KMS-11 (cell line): ENCODE results near the gene YEATS2.

ENCODE experiments used
- H2AFZ ChIP-seq: fragments of 200-600 bp; sonication (generic); 2 replicates; pipeline ENCODE4 v1.6.1; 2016; ENCODE audit warnings: antibody characterized with exemption, mixed run types, low read depth
- H3K27ac ChIP-seq: fragments of 200-600 bp; sonication (generic); 2 replicates; pipeline ENCODE4 v1.6.1; 2016; ENCODE audit warnings: mild to moderate bottlenecking, mixed run types
- H3K27me3 ChIP-seq: fragments of 200-600 bp; sonication (generic); 2 replicates; pipeline ENCODE4 v1.6.1; 2017; ENCODE audit warnings: mild to moderate bottlenecking, low read depth, mixed run types, moderate library complexity; ENCODE audit not compliant: insufficient read depth
- H3K36me3 ChIP-seq: fragments of 200-600 bp; sonication (generic); 2 replicates; pipeline ENCODE4 v1.6.1; 2017; ENCODE audit warnings: mild to moderate bottlenecking, mixed run types; ENCODE audit not compliant: insufficient read depth
- H3K4me1 ChIP-seq: fragments of 200-600 bp; sonication (generic); 2 replicates; pipeline ENCODE4 v1.6.1; 2016; ENCODE audit warnings: mild to moderate bottlenecking, low read depth, mixed run types; ENCODE audit not compliant: poor library complexity, severe bottlenecking
- H3K4me2 ChIP-seq: fragments of 200-600 bp; sonication (generic); 2 replicates; pipeline ENCODE4 v1.7.0; 2016; ENCODE audit warnings: mild to moderate bottlenecking, mixed run types
- H3K4me3 ChIP-seq: fragments of 200-600 bp; sonication (generic); IDR thresholded peaks from 2 replicates; pipeline ENCODE4 v1.6.1; 2017; ENCODE audit warnings: low read depth, low read length, mixed read lengths; ENCODE audit not compliant: insufficient read depth
- H3K79me2 ChIP-seq: fragments of 200-600 bp; sonication (generic); 2 replicates; pipeline ENCODE4 v1.6.1; 2016; ENCODE audit warnings: low read depth, mixed run types; ENCODE audit not compliant: insufficient read depth
- H3K9ac ChIP-seq: fragments of 200-600 bp; sonication (generic); 2 replicates; pipeline ENCODE4 v1.6.1; 2016; ENCODE audit warnings: mild to moderate bottlenecking, mixed run types
- H4K20me1 ChIP-seq: fragments of 200-600 bp; sonication (generic); 2 replicates; pipeline ENCODE4 v1.6.1; 2016; ENCODE audit warnings: mild to moderate bottlenecking, mixed run types; ENCODE audit not compliant: insufficient read depth
- TF ChIP-seq, protein P1 (sequence below): fragments of 200-600 bp; sonication (generic); conservative IDR thresholded peaks from 2 replicates; pipeline ENCODE4 v1.6.1; 2017; ENCODE audit warnings: low read depth, mild to moderate bottlenecking, antibody characterized with exemption, low read length, moderate library complexity, mixed read lengths

Gene YEATS2

GRCh38 chr3:183827809-183828537 lies 130.4 kb downstream of the YEATS2 start:
- Histone ChIP-seq H3K27me3 (no peaks in the 10 kb centered on the region), H4K20me1 (no peaks in the 10 kb centered on the region), H3K27ac (no peak overlapping the region), H3K9ac (no peak overlapping the region), H3K4me2 (no peak overlapping the region), H3K36me3 (no peaks in the 10 kb centered on the region), H3K4me1 (no peaks in the 10 kb centered on the region), H2AFZ (no peak overlapping the region), H3K79me2 (no peaks in the 10 kb centered on the region), H3K4me3 (no peak overlapping the region)
- TF ChIP-seq, protein P1, sequence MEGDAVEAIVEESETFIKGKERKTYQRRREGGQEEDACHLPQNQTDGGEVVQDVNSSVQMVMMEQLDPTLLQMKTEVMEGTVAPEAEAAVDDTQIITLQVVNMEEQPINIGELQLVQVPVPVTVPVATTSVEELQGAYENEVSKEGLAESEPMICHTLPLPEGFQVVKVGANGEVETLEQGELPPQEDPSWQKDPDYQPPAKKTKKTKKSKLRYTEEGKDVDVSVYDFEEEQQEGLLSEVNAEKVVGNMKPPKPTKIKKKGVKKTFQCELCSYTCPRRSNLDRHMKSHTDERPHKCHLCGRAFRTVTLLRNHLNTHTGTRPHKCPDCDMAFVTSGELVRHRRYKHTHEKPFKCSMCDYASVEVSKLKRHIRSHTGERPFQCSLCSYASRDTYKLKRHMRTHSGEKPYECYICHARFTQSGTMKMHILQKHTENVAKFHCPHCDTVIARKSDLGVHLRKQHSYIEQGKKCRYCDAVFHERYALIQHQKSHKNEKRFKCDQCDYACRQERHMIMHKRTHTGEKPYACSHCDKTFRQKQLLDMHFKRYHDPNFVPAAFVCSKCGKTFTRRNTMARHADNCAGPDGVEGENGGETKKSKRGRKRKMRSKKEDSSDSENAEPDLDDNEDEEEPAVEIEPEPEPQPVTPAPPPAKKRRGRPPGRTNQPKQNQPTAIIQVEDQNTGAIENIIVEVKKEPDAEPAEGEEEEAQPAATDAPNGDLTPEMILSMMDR: no peak

- TF ChIP-seq, protein P1: no peak
- H3K4me3 ChIP-seq: no peak overlapping the region
- no peak overlapping the region for H3K4me2 ChIP-seq
- H3K9ac ChIP-seq: no peak overlapping the region
- H3K36me3 ChIP-seq: no peaks in the 10 kb centered on the region
- H3K79me2 ChIP-seq: no peaks in the 10 kb centered on the region
- no peaks in the 10 kb centered on the region for H3K4me1 ChIP-seq
- no peak overlapping the region for H3K27ac ChIP-seq
- no peaks in the 10 kb centered on the region for H4K20me1 ChIP-seq
- no peaks in the 10 kb centered on the region for H3K27me3 ChIP-seq
- H2AFZ ChIP-seq: no peak overlapping the region
Observed at GRCh38 chr3:183828538-183828870, 130.9 kb downstream of the YEATS2 start.

DNA sequence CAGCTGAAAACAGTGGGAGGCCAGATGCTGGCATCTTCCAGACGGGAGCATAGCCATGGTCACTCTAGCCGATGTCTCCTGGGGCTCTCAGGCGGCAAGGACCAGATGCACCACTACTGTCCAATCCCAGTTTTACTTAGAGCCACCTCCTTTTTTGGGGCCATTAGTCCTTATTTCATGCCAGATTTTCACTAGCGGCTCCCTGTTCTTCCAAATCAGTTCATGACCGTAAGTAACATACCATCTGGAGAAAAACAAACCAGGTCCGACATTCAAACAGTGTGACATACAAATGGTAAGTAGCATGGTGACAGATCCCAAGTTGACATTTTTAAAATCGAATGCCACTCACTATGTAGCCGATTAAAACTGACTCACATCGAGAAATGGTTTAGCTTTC lies 131.9 kb downstream of the YEATS2 start:
- Histone ChIP-seq H3K9ac (no peak overlapping the region), H3K4me1 (no peaks in the 10 kb centered on the region), H3K27ac (no peak overlapping the region), H3K79me2 (no peaks in the 10 kb centered on the region), H3K4me3 (no peak overlapping the region), H3K4me2 (no peak overlapping the region), H4K20me1 (no peaks in the 10 kb centered on the region), H2AFZ (no peak overlapping the region), H3K36me3 (no peaks in the 10 kb centered on the region), H3K27me3 (no peaks in the 10 kb centered on the region)
- TF ChIP-seq, protein P1: no peak

GRCh38 chr3:183830187-183830586 lies 132.6 kb downstream of the YEATS2 start:
- TF ChIP-seq, protein P1: no peak
- no peaks in the 10 kb centered on the region for H3K4me1 ChIP-seq
- H3K4me3 ChIP-seq: no peak overlapping the region
- H4K20me1 ChIP-seq: no peaks in the 10 kb centered on the region
- H3K27me3 ChIP-seq: no peaks in the 10 kb centered on the region
- H3K9ac ChIP-seq: no peak overlapping the region
- no peak overlapping the region for H3K27ac ChIP-seq
- H3K79me2 ChIP-seq: no peaks in the 10 kb centered on the region
- no peaks in the 10 kb centered on the region for H3K36me3 ChIP-seq
- H3K4me2 ChIP-seq: no peak overlapping the region
- no peak overlapping the region for H2AFZ ChIP-seq
